Left cardiac atrium (tissue), 4 donors: Measurements from ENCODE around the gene FBLN1. TPM values are rescaled to one million over a fixed set of nuclear protein-coding genes. Genes with fewer than 3 reads are reported as not detected.
A peak's percentile ranks its signal among the peaks of the same experiment; 100 is the strongest.
"Not testable (repeated sequence)": the region's sequence is repeated elsewhere in the genome, so short reads cannot be mapped to it uniquely, and the experiment has no call there.

Experiments used
- ATAC-seq, 2 donors: fragments of 200-7000 bp; cut with Tn5 transposase; one replicate each; pipeline ENCODE4 v1.9.1; 2020; ENCODE audit warnings: mild to moderate bottlenecking in 2 of 2, moderate library complexity in 2 of 2
- DNase-seq: peaks from one replicate; pipeline ENCODE4 v3.0.0-alpha.2; 2020
- intact Hi-C, 2 donors: fragments of 100-400 bp; cut with DNase I; formaldehyde crosslinking; loops; one replicate each; pipeline versions ENCODE4 v1.14.1 to v1.15.1; 2022 to 2023
- total RNA-seq, 2 donors: library from RNA; stranded (reverse); fragmentation: NEBNext Ultra II Directional; extraction: Animal tissue kit (Norgen Biotek cat#: 25700); gene quantifications; one replicate each; pipeline ENCODE4 v1.2.1, GENCODE V29; 2021
- donor health status: DM: no; HTN: yes; CAD: no.
- donor health status: DM: no; HTN: yes; CAD: no; lungs with severe emphysema.
- donor health status: DM: yes; HTN: yes; CAD: no.
- donor health status: Dilated cardiomyopathy.

Gene FBLN1
- total RNA-seq, 2 donors from 2014 or later = 251 to 348 TPM

DNA sequence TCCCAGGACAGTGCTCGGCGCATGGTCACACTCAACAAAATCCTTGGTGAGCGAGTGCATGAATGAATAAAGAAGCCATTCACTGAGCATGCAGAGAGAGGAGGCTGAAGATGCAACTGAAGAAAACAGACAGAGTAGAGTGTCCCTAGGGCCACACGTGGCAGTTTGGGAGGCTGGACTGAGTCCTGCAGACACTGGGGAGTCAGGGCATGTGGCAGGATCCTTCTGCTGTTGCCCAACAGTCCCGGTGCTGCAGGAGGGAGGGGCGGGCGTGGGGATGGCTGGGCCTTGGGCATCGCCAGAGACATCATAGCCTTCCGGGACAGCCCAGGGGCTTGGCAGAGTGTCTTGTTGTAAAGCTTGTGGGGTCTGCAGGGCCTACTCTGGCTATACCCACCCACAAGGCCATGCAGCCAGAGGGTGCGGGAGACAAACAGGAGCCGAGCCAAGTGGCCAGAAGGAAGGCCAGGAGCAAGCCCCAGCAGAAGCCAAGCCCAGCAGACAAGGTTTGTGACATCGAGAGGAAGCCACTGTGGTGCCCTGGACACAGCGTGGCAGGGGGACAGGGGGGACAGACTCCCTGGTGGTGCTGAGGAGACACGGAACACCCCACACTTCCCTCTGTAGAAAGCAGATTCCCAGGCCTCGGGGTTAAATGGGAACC lies 26.7 kb upstream of the FBLN1 start:
- intact Hi-C loops = no loop called here
- DNase-seq (no peak), ATAC-seq (peak; percentile 35 to 85)

DNA sequence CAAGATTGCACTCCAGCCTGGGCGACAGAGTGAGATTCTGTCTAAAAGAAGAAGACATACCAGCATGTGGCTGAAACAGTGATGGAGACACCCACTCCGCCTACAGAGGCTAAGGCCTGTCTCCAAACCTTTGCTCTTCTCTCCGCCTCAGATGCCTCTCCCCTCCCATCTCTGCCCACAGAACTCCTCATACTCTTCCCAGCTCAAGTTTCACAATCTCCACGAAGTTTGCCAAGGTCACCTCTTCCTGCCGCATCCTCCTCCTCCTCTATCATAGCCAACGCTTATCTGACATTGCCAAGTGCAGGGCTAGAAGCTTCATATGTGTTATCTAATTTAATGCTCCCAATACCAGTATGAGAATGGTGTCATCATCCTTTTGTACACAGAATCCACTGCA lies 25.9 kb upstream of the FBLN1 start:
- ATAC-seq = no peak
- intact Hi-C loops = no loop called here
- DNase-seq = no peak

DNA sequence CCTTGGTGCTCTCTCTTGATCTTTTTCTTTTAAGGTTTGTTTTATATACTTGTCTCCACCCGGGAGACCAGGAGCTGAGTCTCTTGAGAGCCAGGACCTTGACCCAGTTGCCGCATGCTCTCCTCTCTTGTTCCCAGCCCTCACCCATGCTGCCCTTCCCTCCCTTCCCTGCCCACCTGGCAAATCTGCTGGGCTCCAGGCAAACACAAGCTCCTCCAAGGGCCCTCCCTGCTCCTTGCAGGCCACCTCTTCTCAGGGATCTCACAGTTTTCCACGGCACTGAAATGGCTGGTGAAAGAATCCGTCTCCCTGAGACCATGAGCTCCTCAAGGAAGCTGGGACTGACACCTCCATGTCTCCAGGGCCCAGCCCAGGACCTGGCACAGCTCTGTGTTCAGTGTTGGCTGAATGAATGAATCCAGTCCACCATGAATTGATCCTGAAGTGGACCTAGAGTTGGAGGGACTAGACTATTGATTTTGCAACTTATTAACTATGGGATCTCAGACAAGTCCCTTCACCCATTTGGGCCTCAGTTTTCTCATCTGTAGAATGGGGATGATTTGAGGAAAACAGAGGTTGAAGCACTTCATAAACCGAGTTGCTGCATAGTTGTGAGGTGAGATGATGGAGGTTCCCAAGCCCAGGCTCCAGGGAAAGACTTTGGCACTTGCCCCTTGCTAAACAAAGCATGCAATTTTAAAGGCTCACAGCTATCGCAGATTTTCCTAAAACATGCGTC lies 25.1 kb upstream of the FBLN1 start:
- intact Hi-C loops = no loop called here
- no peak for ATAC-seq

DNA sequence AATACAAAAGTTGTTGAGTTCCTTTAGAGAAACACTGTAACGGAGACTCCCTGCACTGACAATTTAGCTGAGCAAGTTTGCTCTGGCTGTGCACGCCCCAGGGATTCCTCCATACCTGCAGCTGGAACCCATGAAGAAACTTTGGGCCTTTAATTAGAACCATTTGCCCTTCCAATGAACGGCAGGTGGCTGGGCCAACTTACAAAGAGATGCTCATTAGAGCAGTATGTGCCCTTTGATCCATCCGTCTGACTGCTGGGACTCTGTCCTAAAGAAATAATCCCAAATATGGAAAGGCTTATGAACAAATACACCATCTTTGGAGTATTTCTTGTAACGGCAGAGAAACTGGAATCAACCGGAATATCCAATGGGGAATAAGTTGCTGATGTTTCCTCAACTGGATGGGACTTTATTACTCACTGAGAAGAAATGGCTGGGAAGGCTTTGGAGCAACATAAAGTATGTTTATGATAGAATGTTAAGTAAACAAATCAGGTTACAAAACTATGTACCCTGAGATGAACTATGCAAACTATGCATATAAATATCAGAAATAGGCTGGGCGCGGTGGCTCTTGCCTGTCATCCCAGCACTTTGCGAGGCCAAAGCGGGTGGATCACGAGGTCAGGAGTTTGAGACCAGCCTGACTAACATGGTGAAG lies 24.4 kb upstream of the FBLN1 start:
- DNase-seq (no peak), ATAC-seq (peak; percentile 23 to 63)
- intact Hi-C loops = no loop called here

More for the DNA sequence above, 25.1 kb upstream of the FBLN1 start:
- no peak for DNase-seq

DNA sequence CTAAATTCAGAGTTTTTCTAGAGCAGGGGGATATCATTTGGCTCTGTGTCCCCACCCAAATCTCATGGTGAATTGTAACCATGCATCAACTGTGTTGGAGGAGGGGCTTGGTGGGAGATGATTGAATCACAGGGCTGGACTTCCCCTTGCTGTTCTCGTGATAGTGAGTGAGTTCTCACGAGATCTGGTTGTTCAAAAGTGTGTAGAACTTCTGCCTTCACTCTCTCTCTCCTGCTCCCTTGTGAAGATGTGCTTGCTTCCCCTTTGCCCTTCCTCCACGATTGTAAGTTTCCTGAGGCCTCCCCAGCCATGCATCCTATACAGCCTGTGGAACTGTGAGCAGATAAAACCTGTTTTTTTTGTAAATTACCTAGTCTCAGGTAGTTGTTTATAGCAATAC lies 22.0 kb upstream of the FBLN1 start:
- DNase-seq (no peak), ATAC-seq (no peak)
- intact Hi-C loops = no loop called here

DNA sequence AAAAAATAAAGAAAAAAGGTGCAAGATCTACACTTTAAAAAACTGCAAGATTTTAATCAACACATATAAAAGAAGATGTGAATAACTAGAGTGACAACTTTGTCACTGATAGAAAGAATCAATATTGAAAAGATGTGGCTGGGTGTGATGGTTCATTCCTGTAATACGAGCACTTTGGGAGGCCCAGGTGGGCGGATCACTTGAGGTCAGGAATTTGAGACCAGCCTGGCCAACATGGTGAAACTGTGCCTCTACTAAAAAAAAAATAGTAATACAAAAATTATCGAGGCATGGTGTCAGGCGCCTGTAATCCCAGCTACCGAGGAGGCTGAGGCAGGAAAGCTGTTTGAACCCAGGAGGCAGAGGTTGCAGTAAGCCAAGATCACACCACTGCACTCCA lies 21.0 kb upstream of the FBLN1 start:
- DNase-seq (no peak), ATAC-seq (no peak)
- intact Hi-C loops = no loop called here

DNA sequence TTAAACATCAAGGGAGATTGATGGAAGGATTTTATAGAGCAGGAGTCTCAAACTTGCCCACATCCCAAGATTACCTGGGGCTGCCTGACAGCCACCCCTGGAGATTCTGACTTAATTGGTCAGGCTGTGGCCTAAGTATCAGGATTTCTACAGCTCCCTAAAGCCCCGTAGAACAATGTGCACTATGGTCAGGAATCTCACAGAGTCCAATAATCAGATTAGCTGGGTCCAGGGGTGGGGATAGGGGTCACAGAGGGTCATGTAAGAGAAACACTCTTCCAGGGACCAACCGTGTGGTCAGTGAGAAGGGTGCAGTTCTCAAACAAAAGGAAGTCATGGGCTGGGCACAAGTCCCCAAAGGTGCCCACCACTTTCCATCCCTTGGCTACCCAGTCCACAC lies 20.5 kb upstream of the FBLN1 start:
- ATAC-seq = no peak
- intact Hi-C loops = no loop called here
- no peak for DNase-seq

DNA sequence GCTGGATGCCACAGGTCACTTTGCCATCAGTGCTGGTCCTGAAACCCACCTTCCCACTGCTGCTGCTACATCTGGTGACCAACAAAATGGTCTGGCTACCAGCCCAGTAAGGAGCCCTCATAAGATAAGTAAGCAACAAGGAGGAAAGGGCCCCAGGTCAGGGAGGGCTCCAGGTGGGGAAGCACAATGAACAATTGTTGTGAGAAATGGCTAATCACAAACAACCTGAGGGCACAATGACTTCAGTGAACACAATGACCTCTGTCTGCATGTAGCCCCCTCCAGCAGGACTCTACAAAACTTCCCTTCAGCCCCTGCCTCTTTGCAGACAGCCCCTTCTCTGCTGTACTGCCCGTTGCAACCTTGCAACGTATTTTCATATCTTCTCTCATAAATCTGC lies 19.4 kb upstream of the FBLN1 start:
- DNase-seq (no peak), ATAC-seq (no peak)
- intact Hi-C loops = no loop called here

DNA sequence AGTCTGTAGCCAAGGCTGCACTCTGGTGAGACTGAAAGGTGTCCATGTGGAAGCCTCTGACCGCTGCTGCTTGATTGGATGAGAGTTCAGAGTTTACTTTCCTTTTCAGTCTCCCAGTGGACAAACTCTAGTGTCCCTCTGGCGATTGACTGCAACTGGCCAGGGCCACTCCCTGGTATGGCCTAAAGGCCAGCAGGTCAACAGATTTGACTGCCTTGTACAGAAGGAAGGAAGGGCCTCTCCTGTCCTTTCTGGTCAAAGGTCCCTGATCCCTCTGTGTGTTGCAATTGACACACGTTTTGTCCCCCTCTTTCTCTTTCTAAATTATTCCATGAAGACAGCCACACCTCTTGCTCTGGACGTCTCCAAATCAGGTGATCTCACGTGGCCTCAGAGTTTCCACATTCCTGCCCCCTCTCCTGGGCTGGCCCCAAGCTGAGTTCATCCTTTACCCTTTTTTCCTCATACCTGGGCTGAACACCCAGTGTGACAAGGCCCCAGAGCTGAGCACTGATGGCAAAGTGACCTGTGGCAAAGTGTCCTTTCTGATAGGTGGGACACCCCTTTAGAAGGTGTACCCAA lies 18.7 kb upstream of the FBLN1 start:
- DNase-seq (no peak), ATAC-seq (no peak)
- intact Hi-C loops = no loop called here

DNA sequence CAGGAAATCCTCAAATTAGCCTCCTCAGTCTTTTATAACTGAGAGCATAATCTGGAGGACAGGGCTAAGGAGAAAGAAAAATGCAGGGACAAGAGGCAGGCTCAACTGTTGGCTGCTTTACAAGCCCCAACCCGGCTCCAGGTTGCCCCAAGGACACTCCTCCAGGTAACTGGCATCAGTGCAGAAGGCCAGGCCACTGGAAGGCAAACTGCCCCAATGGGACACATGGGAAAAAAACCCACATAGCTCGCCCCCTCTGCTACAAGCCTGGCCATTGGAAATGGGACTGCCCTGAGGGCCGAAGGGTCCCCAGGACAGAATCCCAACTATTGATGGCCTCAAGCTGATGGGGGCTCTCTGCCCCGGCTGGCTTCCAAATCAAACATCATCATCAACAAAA lies 17.9 kb upstream of the FBLN1 start:
- intact Hi-C loops = no loop called here
- DNase-seq (no peak), ATAC-seq (no peak)

DNA sequence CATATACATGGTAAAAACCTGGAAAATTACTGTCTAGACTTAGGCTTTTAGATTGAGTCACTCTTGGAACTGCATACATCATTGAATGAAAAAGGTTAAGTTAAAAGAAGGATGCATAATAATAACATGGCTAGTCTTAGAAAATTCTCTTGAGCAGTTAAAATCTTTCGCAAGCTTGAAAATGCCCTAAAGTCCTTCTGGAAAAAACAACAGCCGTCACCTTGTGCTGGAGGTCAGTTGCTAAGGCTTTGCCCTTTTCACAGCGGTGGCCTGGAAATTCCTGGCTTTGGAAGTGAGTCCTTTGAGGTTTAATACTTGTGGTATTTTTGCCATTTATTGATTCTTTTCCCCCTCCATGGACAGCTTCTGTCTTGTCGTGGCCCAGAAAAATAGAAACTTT lies 17.4 kb upstream of the FBLN1 start:
- DNase-seq = no peak
- intact Hi-C loops = no loop called here
- ATAC-seq = no peak

DNA sequence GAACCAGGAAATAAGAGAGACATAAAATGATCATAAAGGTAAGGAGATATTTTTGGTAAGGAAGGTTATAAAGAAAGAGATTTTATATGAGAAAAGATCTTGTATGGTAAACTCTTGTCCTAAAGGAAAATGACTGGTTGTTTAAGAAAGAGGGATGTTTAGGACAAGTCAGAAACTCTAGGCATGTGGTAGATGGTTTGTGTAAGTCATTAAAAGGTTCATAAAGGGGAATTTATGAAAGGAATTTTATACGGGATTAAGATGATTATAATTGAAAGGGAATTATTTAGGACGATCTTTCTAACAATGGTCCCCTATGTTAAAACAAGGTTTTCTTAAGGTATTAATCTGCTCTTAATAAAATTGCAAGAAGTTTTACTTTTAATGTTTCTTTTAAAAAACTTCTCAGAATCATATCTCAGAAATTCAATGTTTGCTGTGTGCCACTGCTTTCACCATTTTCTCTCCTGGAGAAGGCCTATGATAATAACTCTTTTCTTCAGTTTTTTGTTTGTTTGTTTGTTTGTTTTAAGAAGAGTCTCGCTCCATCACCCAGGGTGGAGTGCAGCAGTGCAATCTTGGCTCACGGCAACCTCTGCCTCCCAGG lies 13.8 kb upstream of the FBLN1 start:
- no peak for ATAC-seq
- no peak for DNase-seq
- intact Hi-C loops = no loop called here

DNA sequence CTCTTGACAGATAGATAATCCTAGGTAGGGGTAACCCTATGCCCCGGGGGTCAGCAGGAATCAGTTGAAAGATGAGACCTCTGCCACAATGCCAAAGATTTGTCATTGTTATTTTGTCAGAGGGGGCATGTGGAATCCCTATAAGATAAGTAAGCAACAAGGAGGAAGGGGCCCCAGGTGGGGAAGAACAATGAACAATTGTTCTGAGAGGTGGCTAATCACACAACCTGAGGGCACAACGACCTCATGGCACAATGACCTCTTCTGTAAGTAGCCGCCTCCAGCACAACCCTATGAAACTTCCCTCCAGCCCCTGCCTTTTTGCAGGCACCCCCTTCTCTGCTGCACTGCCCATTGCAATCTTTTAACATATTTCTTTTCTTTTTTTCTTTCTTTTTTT lies 11.8 kb upstream of the FBLN1 start:
- DNase-seq = no peak
- intact Hi-C loops = no loop called here
- ATAC-seq = no peak

DNA sequence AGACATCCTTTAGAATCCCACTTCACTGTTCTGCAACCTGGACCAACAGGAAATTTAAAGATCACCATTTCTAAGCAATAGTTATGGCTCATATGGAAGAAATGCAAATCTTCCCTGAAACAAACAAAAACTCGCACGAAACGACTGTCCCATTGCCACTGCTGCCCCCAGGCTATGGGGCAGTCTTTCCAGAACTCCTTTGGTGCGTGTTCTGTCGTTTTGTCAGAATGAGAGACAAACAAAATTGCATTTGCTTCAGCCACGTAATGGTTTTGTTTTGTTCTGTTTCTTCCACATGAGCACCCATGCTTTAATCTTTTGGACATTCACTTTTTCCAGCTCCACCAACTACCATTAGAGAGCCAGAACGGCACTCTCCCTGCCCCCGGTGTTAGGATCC lies 10.8 kb upstream of the FBLN1 start:
- ATAC-seq (no peak), DNase-seq (no peak)
- intact Hi-C loops = no loop called here

DNA sequence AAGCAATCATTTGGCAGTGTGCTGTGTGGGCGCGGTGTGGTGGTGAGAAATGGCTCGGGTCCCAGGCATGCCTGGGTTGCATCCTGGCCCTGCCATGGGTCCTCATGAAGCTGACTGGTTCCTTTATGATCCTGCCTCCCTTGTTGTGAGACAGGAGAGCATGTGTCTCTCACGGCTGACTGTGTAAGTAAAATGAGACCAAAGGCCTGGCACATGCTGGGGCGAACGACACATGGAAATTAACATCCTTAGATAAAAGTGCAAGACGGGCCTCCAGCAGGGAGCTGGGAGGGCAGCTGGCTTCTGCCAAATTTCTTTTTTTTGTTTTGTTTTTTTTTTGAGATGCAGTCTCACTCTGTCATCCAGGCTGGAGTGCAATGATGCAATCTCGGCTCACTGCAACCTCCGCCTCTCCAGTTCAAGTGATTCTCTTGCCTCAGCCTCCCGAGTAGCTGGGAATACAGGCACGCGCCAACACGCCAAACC lies 9.4 kb upstream of the FBLN1 start:
- ATAC-seq (peak; percentile 18 to 45), DNase-seq (peak; percentile 58)
- intact Hi-C loops = no loop called here

DNA sequence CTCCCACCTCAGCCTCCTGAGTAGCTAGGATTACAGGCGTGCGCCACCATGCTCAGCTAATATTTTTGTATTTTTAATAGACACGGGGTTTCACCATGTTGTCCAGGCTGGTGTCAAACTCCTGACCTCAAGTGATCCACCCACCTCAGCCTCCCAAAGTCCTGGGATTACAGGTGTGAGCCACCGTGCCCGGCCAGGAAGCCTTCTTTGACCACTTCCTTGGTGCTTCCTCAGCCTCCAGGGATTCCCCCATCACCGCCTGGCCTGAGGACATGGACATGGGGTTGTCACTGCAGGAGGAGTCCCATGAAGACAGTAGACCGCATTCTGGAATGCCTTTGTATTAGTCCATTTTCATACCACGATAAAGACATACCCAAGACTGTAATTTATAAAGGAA lies 8.4 kb upstream of the FBLN1 start:
- intact Hi-C loops, DNase-seq, ATAC-seq: not testable (repeated sequence)

DNA sequence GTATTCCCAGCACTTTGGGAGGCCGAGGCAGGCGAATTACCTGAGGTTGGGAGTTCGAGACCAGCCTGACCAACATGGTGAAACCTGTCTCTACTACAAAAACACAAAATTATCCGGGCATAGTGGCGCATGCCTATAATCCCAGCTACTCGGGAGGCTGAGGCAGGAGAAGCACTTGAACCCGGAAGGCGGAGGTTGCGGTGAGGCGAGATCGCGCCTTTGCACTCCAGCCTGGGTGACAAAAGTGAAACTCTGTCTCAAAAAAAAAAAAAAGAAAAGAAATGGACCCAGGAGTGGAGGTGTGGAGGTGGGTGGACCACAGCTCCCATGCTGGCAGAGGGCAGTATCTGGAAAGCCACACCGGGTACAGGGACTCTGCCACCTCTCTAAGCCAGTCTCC lies 7.1 kb upstream of the FBLN1 start:
- DNase-seq, intact Hi-C loops: not testable (repeated sequence)

DNA sequence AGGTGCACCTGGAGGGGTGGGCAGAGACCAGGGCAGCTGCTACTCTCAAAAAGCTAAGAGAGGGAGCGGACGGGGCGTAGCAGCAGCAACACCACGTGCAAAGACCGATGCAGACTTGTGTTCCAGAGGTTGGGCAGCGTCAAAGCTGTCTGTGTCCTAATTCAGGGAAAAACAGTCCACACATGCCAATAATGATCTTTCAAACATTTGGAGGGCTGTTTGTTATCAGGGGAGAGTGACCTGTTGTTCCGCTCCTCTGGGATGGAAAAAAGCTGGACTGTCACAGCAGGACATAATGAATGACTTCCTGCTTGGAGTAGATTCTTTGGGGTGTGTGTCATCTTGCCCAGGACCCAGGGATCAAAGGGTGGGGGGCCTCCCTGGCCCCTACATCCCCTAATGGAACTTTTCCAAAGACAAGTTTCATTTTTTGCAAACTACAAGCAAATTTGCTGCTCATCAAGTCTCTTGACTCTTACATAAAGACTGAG lies 6.2 kb upstream of the FBLN1 start:
- peak; percentile 33 to 43 for ATAC-seq
- intact Hi-C loops = no loop called here

More for the DNA sequence above, 7.1 kb upstream of the FBLN1 start:
- ATAC-seq = not testable (repeated sequence)

DNA sequence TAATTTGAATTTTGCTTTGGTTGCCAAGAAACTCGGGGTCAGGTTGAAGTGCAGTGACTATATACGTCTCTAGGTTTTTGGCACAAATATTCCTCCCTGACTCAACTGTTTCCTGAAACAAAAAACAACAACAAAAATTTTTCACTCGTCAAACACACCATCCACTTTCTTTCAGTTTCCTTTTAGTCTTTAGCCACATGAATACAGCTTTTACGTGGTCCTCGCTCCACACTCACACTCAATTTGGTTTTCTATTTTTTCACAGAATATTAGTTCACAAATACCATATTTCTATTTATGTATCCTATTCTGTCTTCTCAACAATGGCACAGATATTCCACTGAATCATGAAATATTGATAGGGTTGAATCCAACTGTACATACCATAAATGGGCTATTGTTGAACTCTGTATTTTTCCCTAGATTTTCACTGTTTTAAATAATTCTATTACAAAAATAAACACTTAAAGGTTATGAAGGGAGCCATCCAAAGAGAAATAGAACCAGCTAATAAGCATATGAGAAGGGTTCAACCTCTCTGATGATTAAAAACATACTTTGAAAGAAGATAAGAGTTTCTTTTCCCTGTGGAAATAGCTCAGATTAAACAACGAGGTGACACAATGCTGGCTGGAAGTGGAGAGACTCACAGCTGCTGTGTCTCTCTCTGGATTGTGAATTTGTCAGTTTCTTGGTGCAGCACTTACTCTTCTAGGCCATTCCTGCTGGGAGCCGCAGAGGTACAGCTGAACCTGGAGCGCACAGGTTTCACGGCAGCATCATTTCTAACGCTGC lies 5.1 kb upstream of the FBLN1 start:
- ATAC-seq (peak; percentile 5 to 16), DNase-seq (no peak)
- intact Hi-C loops = no loop called here

More for the DNA sequence above, 6.2 kb upstream of the FBLN1 start:
- DNase-seq = no peak
